ENCODE measurements around the gene PHOX2A.

Gene PHOX2A

GRCh38 chr11:72247584-72247983 lies 3.6 kb upstream of the PHOX2A start:
- DNase-seq: no peak

GRCh38 chr11:72245263-72245816 lies 1.4 kb upstream of the PHOX2A start:
- no peak for DNase-seq

GRCh38 chr11:72244361-72245262 lies 636 bp upstream of the PHOX2A start:
- no peak for DNase-seq

- DNase-seq: no peak
These were observed 560 bp downstream of the PHOX2A start for GRCh38 chr11:72243173-72244059.

DNA sequence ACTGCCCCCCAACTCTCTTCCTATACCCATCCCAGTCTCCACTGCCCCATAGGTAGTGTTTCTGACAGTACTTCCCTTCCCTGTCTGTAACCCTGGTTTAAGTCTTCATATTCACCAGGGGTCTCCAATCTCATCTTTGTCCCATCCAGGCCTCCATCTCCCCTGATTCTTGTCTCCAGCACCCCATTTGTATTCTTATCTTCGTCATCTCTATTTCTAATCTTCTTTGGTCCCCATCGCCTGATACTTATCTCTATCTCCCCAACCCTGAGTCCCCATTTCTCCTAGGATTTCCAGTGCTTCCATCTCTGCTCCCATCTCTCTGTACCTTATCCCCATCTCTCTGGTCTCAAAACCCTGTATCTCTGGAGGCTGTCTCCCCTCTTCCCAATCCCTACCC lies 1.8 kb downstream of the PHOX2A start:
- no peak for DNase-seq

GRCh38 chr11:72241291-72241781 lies 2.6 kb downstream of the PHOX2A start:
- DNase-seq: no peak

- no peak for DNase-seq
These were observed 3.3 kb downstream of the PHOX2A start for GRCh38 chr11:72240461-72241290.

DNA sequence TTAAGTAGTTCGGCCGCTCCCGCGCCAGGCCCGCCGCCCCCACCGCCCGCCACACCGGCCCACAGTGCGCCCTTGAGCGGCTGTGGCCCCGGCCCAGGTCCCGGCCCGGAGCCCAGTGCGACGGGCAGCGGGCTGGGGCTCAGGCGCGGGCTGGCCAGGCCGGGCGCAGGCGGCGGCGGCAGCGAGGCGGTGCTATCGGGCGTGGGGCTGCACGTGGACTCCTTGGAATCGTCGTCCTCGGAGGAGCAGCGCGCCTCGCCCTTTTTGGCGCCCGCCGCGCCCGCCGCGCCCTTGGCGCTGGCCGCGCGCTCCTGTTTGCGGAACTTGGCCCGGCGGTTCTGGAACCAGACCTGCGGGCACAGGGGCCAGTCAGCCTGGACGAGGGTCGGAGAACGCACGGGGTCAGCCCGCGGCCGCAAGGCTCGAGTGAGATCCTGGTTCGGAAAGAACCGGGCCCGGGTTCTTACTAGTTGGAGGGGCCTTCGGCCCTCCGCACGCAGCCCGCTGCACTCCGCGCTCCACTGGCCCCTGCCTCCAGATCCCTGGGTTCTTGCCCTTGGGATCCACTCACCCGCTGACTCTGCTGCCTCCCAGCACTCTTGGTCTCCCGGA lies 4.0 kb downstream of the PHOX2A start:
- DNase-seq: no peak

- no peak for DNase-seq
These were observed 4.6 kb downstream of the PHOX2A start for GRCh38 chr11:72239313-72239848.

DNA sequence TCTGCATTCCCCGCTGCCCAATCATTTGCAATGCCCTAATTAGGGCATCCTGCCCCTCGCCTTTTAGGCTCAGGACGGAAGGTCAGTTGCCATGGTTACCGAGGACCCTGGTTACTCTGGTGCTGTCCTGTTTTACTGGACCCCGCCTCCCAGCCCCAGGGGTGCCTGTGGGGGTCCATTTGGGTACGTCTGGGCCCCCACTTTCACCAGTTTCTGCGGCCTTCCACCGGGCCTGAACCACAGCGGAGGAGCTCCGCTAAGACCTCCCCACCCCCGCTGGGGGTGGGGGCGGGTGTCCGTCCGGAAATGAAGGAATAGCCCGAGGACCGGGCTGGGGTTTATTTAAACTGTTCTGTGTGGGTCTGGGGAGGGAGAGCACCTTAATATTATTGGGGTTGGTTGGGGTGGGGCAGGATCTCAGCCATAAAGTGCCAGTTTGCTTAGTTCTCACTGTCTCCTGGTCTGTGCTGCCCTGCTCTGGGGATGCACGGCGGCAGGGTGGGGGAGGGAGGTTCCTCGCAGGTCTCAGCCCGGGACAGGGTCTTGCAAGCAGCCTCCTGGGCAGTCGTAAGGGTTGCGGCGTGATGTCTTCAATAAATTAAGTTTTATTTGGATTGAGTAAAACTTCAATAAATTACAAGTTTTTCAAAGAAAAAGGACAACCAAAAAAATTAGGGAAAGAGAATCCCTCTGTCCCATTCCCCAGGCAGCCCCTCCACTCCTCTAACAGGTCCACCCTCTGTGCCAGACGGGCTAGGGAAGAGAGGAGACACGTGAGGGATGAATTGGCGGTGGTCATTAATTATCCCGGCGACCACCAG lies 5.3 kb downstream of the PHOX2A start:
- DNase-seq: no peak

DNA sequence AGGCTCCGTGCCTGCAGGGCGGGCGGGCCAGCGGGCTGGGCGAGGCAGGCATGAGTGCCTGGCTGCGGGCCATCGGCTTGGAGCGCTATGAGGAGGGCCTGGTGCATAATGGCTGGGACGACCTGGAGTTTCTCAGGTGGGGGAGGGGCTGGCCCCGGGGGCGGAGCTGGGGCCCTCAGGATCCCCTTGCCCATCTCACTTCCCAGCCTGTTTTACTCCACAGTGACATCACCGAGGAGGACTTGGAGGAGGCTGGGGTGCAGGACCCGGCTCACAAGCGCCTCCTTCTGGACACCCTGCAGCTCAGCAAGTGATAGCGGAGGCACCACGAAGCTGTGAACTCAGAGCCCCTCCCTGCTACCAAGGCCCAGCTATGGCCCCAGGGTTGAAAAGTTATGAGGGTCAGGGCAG lies 5.9 kb downstream of the PHOX2A start:
- peak; percentile 23 for DNase-seq

- DNase-seq: no peak
These were observed 6.7 kb downstream of the PHOX2A start for GRCh38 chr11:72237112-72237931.

GRCh38 chr11:72236774-72237111 lies 7.2 kb downstream of the PHOX2A start:
- no peak for DNase-seq

GRCh38 chr11:72236083-72236697 lies 7.8 kb downstream of the PHOX2A start:
- DNase-seq: no peak

- no peak for DNase-seq
These were observed 8.5 kb downstream of the PHOX2A start for GRCh38 chr11:72235351-72236057.

GRCh38 chr11:72234920-72235319 lies 9.1 kb downstream of the PHOX2A start:
- no peak for DNase-seq

- no peak for DNase-seq
These were observed 9.5 kb downstream of the PHOX2A start for GRCh38 chr11:72234514-72234830.

- no peak for DNase-seq
These were observed 10.0 kb downstream of the PHOX2A start for GRCh38 chr11:72233773-72234513.
